Stimulated activated CD8-positive, alpha-beta memory T cell treated with anti-CD3 and anti-CD28 coated beads, Interleukin-2, amount 100 ng/mL, for 1 hour (primary cell): Measurements from ENCODE around the gene APOA4.

Experiments
- DNase-seq, 2 donors: peaks; one replicate each; pipeline ENCODE4 v3.0.0-alpha.2; 2020; ENCODE audit warnings: low read depth in 2 of 2

APOA4 gene

DNA sequence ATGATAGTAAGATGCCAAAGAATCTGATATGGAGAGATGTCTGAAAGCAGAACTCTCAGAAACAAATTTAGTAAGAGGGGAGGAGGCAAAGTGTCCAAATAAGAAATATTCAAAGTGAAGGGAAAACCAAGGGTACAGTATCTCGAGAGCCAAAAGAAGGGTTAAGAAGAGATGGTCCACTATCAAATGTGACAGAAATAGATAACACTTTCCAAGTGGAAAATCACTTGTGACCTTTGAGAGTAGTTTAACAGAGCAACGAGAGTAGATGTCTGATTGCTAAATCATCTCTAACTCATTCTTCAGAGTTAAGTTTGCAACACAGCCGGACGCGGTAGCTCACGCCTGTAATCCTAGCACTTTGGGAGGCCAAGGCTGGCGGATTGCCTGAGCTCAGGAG is 46.0 kb downstream of the APOA4 start:
- no peak for DNase-seq

DNA sequence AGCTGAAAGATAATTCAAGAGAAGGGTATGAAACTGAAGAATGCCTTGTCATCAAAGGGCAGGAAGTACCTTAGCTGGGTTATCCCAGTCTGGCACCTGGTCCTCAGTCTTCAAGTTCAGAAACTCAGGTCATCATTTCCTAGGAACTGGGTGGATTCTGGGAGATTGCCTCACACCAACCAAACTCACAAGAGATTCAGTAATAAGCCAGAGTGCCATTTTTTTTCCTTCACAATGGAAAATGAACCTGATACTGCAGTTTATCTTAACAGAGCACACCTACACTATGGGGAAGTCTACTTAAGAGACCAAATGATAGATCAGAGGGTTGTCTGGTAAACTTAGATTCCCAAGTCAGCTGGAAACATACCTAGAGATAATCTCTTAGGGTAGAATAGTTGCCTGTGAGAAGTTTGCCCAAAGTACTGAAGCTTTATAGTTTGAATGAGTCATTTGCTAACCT is 46.6 kb downstream of the APOA4 start:
- no peak for DNase-seq

- DNase-seq: no peak
Measured at GRCh38 chr11:116775975-116776374, 47.1 kb downstream of the APOA4 start.

- DNase-seq: no peak
Measured at GRCh38 chr11:116774661-116775060, 48.4 kb downstream of the APOA4 start.

DNA sequence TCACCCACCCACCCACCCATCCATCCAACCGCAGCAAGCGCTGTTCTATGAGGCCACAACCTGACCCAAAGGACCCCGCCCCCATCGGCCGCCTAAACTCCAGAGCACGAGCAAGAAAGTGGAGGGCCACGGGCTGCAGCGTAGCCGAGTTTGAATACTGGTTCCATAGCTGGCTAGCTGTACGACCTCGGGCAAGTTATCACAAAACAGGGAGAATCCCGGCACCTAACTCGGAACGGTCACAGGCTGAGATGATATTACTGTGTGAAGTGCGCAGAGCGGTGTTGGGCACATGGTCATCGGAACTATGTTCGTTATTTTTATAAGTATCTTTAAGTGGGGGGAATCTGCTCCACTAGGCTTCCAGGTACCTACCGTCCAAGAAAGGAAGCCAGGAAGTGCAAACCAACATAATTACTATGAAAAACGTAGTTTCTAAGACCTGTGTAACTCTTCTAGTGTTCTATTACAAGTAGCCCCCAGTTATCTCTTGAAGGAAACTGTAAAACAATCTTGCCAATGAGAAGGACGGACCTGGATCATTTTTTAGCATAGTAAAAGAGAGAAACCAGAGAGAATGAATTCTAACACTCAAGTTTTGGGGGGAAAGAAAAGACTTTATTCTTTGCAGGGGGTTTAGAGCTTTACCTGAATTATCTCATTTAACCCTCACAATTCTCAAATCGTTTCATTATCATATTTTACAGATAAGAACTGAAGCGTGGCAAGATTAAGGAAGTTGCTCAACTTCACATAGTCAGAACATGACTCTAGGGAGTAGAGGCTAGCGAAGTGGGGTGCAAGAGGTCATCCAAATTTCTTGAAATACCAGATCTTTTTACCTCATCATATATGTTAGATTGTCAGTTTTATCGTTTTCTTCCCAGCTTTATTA is 49.7 kb downstream of the APOA4 start:
- DNase-seq: no peak

DNA sequence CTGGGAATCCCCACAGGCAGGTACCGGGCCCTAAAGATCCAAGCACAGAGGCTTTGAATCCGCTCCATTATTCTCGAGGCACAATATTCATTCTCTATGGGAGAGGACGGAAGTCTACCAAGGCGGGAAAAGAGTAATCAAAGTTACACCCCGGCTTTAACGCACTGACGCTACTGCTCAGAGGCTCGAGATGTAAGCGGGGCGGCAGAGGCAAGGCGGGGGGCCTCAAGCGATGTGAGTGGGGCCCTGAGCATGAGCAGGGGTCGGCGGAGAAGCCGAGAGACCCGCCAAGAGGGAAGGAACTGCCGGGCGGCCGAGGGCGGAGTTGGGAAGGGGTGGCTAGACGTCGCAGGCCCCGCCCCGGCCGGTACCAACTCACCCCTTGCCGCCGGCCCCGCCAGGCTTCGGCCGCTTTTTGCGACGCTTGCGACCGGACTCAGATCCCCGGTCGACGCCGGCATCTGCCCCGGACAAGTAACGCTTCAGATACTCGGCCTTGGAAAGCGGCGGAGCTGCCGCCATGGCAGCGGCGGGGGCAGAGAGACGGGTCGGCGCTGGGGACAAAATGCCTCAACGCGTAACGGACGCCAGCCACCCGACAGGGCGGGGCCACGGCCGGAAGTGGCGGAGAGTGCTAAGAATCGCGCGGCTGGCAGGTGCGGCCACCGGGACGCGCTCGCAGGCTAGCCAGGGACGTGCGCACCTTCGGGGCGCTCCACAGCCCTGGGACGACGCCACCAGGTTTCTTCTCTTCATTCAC is 50.5 kb downstream of the APOA4 start, which contains the start of gene BUD13:
BUD13 (minus strand) TSS at position 545 of the 760 bp plus-strand sequence; CDS start at position 522, 23 bp downstream.
- DNase-seq: peak; percentile 88

GRCh38 chr11:116771935-116772334 is 51.2 kb downstream of the APOA4 start:
- no peak for DNase-seq
